Hepatocyte (in vitro differentiated cells): ENCODE measurements around the gene HIGD1C. TPM values are rescaled to one million over a fixed set of nuclear protein-coding genes. Genes with fewer than 3 reads are reported as not detected.

Source experiments
- DNase-seq: peaks from one replicate; pipeline ENCODE4 v3.0.0-alpha.2; 2016; ENCODE audit warnings: low spot score
- H2AFZ ChIP-seq: fragments of 200-600 bp; sonication (generic); 2 replicates; pipeline ENCODE4 v1.6.0; 2016; ENCODE audit warnings: antibody characterized with exemption, mild to moderate bottlenecking
- H3K27ac ChIP-seq: fragments of 200-600 bp; sonication (generic); 2 replicates; pipeline ENCODE4 v1.5.1; 2016; ENCODE audit warnings: mild to moderate bottlenecking
- H3K27me3 ChIP-seq: fragments of 200-600 bp; sonication (generic); 2 replicates; pipeline ENCODE4 v1.6.1; 2016
- H3K36me3 ChIP-seq: fragments of 200-600 bp; sonication (generic); replicated peaks from 2 replicates; pipeline ENCODE4 v1.5.1; 2016; ENCODE audit warnings: low read depth; ENCODE audit not compliant: insufficient read depth
- H3K4me1 ChIP-seq: fragments of 200-600 bp; sonication (generic); 2 replicates; pipeline ENCODE4 v1.5.1; 2016; ENCODE audit warnings: mild to moderate bottlenecking, moderate library complexity; ENCODE audit not compliant: insufficient read depth
- H3K4me2 ChIP-seq: fragments of 200-600 bp; sonication (generic); 2 replicates; pipeline ENCODE4 v1.6.0; 2016
- H3K4me3 ChIP-seq: fragments of 200-600 bp; sonication (generic); 2 replicates; pipeline ENCODE4 v1.5.1; 2016; ENCODE audit warnings: mild to moderate bottlenecking
- H3K79me2 ChIP-seq: fragments of 200-600 bp; sonication (generic); 2 replicates; pipeline ENCODE4 v1.6.0; 2017; ENCODE audit warnings: mild to moderate bottlenecking
- H3K9me2 ChIP-seq: fragments of 200-600 bp; sonication (generic); replicated peaks from 2 replicates; pipeline ENCODE4 v1.6.0; 2017; ENCODE audit warnings: mild to moderate bottlenecking; ENCODE audit not compliant: insufficient read depth
- H3K9me3 ChIP-seq: fragments of 200-600 bp; sonication (generic); 2 replicates; pipeline ENCODE4 v1.5.1; 2016; ENCODE audit warnings: low read depth, mild to moderate bottlenecking
- H4K20me1 ChIP-seq: fragments of 200-600 bp; sonication (generic); 2 replicates; pipeline ENCODE4 v1.6.0; 2016; ENCODE audit warnings: mild to moderate bottlenecking; ENCODE audit not compliant: insufficient read depth, poor library complexity, severe bottlenecking
- EZH2 ChIP-seq: fragments of 200-600 bp; sonication (generic); IDR thresholded peaks from 2 replicates; pipeline ENCODE4 v1.6.1; 2016; ENCODE audit warnings: antibody characterized with exemption, mild to moderate bottlenecking, borderline replicate concordance
- EZH2phosphoT487 ChIP-seq: fragments of 200-600 bp; sonication (generic); IDR thresholded peaks from one replicate; pipeline ENCODE4 v1.6.1; 2018; ENCODE audit warnings: antibody characterized with exemption, mild to moderate bottlenecking, low read depth, moderate library complexity; ENCODE audit not compliant: unreplicated experiment, severe bottlenecking
- WGBS: methylation state at CpG from one replicate; pipeline ENCODE4 v1.1.6; 2016; ENCODE audit warnings: low lambda C conversion rate; ENCODE audit errors: missing lambda C conversion rate; 5-methylcytosine and 5-hydroxymethylcytosine counted together
- polyA plus RNA-seq: library from polyadenylated mRNA; unstranded; fragments of >200 nt; fragmentation: Nextera tagmentation; extraction: Ambion mirVana; gene quantifications from 2 replicates; pipeline ENCODE4 v1.2.1, GENCODE V29; 2016
- total RNA-seq: library from RNA; depleted of rRNA; stranded (reverse); fragments of >200 nt; gene quantifications from 2 replicates; pipeline ENCODE4 v1.2.3, GENCODE V29; 2014
- TF ChIP-seq, protein P1 (sequence below): fragments of 200-600 bp; sonication (generic); IDR thresholded peaks from 2 replicates; pipeline ENCODE4 v1.5.1; 2016; ENCODE audit warnings: antibody characterized with exemption, mild to moderate bottlenecking; ENCODE audit not compliant: poor library complexity

HIGD1C gene
- total and polyA plus RNA-seq, 2 experiments from 2014 or later, result not detected

DNA sequence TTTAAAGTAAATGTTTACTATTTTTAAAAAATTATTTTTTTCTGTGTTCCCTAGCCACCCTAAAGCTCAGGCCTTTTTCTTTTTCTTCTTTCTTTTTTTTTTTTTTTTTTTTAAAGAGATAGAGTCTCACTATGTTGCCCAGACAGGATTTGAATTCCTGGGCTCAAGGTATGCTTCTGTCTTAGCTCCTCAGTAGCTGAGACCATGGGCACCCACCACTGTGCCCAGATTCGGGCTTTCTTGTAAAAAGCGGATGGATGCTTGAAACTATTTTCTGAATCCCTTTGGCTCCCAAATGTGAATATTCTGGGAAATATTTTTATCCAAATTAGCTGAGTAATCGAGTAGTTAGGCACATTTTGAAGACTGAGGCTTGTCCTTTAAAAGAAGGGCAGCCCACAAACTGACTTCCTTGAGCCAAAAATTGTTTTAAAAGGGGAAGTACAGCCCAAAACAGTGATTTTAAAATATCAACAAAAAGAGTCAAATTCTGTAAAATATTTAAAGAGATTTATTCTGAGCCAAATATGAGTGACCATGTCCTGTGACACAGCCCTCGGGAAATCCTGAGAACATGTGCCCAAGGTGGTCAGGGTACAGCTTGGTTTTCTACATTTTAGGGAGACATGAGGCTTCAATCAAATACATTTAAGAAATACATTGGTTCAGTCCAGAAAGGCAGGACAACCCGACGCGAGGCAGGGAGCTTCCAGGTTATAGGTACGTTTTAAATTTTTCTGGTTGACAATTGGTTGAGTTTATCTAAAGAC lies 28.8 kb upstream of the HIGD1C start:
- Histone ChIP-seq H3K4me2 (peak overlapping the region; percentile 84), H3K9me3 (no peaks in the 10 kb centered on the region), H3K79me2 (peaks cover 35% of the 10 kb centered on the region), H3K27me3 (no peaks in the 10 kb centered on the region), H3K4me1 (peaks cover 38% of the 10 kb centered on the region), H3K36me3 (no peaks in the 10 kb centered on the region), H2AFZ (peak overlapping the region; percentile 78), H4K20me1 (no peaks in the 10 kb centered on the region), H3K9me2 (no peaks in the 10 kb centered on the region), H3K4me3 (no peak overlapping the region), H3K27ac (peak overlapping the region; percentile 94)
- TF ChIP-seq EZH2, result no peak
- TF ChIP-seq, protein P1, sequence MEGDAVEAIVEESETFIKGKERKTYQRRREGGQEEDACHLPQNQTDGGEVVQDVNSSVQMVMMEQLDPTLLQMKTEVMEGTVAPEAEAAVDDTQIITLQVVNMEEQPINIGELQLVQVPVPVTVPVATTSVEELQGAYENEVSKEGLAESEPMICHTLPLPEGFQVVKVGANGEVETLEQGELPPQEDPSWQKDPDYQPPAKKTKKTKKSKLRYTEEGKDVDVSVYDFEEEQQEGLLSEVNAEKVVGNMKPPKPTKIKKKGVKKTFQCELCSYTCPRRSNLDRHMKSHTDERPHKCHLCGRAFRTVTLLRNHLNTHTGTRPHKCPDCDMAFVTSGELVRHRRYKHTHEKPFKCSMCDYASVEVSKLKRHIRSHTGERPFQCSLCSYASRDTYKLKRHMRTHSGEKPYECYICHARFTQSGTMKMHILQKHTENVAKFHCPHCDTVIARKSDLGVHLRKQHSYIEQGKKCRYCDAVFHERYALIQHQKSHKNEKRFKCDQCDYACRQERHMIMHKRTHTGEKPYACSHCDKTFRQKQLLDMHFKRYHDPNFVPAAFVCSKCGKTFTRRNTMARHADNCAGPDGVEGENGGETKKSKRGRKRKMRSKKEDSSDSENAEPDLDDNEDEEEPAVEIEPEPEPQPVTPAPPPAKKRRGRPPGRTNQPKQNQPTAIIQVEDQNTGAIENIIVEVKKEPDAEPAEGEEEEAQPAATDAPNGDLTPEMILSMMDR, result no peak
- TF ChIP-seq EZH2phosphoT487, result no peak
- WGBS, result 45% methylated on average over 8 of the region's 8 CpGs
- no peak for DNase-seq

DNA sequence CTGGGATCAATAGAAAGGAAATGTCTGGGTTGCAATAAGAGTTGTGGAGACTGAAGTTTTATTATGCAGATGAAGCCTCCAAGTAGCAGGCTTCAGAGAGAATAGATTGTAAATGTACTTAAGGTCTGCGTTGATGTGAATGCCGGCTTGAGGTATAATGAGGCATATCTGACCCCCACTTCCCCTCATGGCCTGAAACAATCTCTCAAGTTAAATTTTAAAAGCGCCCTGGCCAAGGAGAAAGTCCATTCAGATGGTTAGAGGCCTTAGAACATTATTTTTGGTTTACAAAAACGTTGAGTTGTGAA lies 28.3 kb upstream of the HIGD1C start:
- H3K4me3 ChIP-seq, result peak overlapping the region; percentile 13
- TF ChIP-seq EZH2phosphoT487 (no peak), EZH2 (no peak)

DNA sequence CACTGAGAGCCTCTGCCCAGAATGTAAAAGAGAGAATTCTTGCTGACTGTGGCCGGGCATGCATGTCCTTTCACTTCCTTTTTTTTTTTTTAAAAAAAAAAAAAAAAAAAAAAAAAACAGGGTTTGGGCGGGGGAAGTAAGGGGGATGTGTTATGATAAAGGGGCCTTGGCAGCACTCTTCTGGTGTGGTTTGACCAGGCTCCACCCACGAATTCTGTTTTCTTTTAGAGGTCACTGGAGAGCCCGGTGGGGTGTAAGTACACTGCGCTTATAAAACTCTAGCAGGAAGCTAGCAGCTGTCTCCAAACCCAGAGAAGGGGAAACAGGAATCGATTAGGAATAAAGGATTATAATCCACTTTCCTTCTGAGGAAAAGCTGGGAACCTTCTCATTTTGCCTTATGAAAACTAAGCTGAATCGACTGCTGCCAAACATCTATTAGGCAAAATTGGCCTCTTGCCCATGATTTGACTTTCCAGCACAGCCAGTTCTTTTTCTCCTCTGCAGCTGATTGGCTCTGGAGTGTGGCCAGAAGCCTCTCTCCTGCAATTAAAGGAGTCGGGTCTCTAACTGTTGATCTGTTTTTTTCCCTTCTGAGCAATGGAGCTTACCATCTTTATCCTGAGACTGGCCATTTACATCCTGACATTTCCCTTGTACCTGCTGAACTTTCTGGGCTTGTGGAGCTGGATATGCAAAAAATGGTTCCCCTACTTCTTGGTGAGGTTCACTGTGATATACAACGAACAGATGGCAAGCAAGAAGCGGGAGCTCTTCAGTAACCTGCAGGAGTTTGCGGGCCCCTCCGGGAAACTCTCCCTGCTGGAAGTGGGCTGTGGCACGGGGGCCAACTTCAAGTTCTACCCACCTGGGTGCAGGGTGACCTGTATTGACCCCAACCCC lies 27.7 kb upstream of the HIGD1C start:
- Histone ChIP-seq H2AFZ (peak overlapping the region; percentile 78), H3K4me1 (peaks cover 38% of the 10 kb centered on the region)

More for the DNA sequence above, 28.3 kb upstream of the HIGD1C start:
- peaks cover 41% of the 10 kb centered on the region for H3K79me2 ChIP-seq
- peak overlapping the region; percentile 78 for H2AFZ ChIP-seq
- peak overlapping the region; percentile 84 for H3K4me2 ChIP-seq
- no peaks in the 10 kb centered on the region for H3K27me3 ChIP-seq
- H3K4me1 ChIP-seq, result peaks cover 38% of the 10 kb centered on the region
- no peaks in the 10 kb centered on the region for H3K36me3 ChIP-seq
- H4K20me1 ChIP-seq, result no peaks in the 10 kb centered on the region
- H3K9me3 ChIP-seq, result no peaks in the 10 kb centered on the region
- no peak for DNase-seq
- no peaks in the 10 kb centered on the region for H3K9me2 ChIP-seq
- WGBS, result 2% methylated on average over 4 of the region's 4 CpGs
- H3K27ac ChIP-seq, result peak overlapping the region; percentile 94

More for the DNA sequence above, 27.7 kb upstream of the HIGD1C start:
- DNase-seq, result peak; percentile 87
- no peaks in the 10 kb centered on the region for H3K9me2 ChIP-seq
- no peaks in the 10 kb centered on the region for H3K27me3 ChIP-seq
- H3K4me2 ChIP-seq, result peak overlapping the region; percentile 84
- no peaks in the 10 kb centered on the region for H3K9me3 ChIP-seq
- WGBS, result 18% methylated on average over 13 of the region's 13 CpGs
- H3K79me2 ChIP-seq, result peaks cover 46% of the 10 kb centered on the region
- H3K4me3 ChIP-seq, result peak overlapping the region; percentile 42
- no peaks in the 10 kb centered on the region for H4K20me1 ChIP-seq
- TF ChIP-seq, protein P1, result no peak
- TF ChIP-seq EZH2 (no peak), EZH2phosphoT487 (no peak)
- H3K27ac ChIP-seq, result peak overlapping the region; percentile 94
- H3K36me3 ChIP-seq, result no peaks in the 10 kb centered on the region
